Measurements from ENCODE around the gene PPM1L.

DNA sequence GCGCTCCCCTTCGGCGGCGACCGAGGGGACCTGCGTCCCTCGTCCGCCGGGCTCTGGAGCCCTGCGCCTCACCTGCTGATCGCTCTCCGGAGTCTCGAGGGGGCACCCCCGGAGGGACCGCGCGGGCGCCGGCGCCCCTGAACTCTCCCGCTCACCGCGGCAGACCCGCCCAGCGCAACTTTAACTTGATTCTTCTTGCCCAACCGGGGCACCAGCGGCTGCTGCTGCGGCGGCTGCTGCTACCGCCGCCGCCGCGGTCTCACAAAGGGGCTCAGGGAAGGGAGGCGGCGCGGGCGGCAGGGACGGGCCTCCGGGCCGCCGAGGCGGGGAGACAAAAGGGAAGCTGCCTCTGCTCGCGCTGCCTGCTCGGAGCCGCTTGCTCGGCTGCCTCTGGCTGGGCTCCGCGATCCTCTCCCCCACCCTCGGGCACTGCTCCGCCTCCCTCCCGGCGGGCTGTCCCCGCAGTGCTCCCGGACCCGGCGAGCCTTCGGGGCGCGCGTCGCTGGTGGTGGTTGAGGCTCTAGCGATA is at the start of gene PPM1L:
- TF ChIP-seq ZNF232 (CRISPR knock-in tag; IDR thresholded peaks at IDR 0.05; ENCODE audit: borderline replicate concordance): 0 out of 2 replicates have a peak, but pooled peaks have one; percentile 27
- TF ChIP-seq ATF1 (CRISPR knock-in tag; IDR thresholded peaks at IDR 0.05): no peak
- TF ChIP-seq, protein P1, sequence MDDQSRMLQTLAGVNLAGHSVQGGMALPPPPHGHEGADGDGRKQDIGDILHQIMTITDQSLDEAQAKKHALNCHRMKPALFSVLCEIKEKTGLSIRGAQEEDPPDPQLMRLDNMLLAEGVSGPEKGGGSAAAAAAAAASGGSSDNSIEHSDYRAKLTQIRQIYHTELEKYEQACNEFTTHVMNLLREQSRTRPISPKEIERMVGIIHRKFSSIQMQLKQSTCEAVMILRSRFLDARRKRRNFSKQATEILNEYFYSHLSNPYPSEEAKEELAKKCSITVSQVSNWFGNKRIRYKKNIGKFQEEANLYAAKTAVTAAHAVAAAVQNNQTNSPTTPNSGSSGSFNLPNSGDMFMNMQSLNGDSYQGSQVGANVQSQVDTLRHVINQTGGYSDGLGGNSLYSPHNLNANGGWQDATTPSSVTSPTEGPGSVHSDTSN (CRISPR knock-in tag; IDR thresholded peaks at IDR 0.05; ENCODE audit: borderline replicate concordance): no peak
- TF ChIP-seq, protein P2, sequence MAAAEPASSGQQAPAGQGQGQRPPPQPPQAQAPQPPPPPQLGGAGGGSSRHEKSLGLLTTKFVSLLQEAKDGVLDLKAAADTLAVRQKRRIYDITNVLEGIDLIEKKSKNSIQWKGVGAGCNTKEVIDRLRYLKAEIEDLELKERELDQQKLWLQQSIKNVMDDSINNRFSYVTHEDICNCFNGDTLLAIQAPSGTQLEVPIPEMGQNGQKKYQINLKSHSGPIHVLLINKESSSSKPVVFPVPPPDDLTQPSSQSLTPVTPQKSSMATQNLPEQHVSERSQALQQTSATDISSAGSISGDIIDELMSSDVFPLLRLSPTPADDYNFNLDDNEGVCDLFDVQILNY (CRISPR knock-in tag; conservative IDR thresholded peaks at IDR 0.05): no peak
- no peak for TF ChIP-seq MAFG (CRISPR knock-in tag; IDR thresholded peaks at IDR 0.05)
- no peak for TF ChIP-seq POLR2AphosphoS5 (IDR thresholded peaks at IDR 0.05; ENCODE audit: low read depth, low read length)
- no peak for TF ChIP-seq POLR2AphosphoS2 (IDR thresholded peaks at IDR 0.05; ENCODE audit: low read depth, low read length)
- no peak for TF ChIP-seq EZH2 (conservative IDR thresholded peaks at IDR 0.05; ENCODE audit: low read depth, low read length)

All from HepG2 (cell line).